Smooth muscle cell (in vitro differentiated cells): ENCODE data around the gene KAT6B. TPM values are rescaled to one million over a fixed set of nuclear protein-coding genes. Genes with fewer than 3 reads are reported as not detected.

ENCODE experiments used
- DNase-seq: peaks from one replicate; lab custom pipeline; 2025; ENCODE audit not compliant: unreplicated experiment; lab: John Stamatoyannopoulos, UW
- H2AFZ ChIP-seq: fragments of 200-600 bp; sonication (generic); 2 replicates; pipeline ENCODE4 v1.6.0; 2016; ENCODE audit warnings: antibody characterized with exemption, low read depth, mild to moderate bottlenecking
- H3F3A ChIP-seq: fragments of 200-600 bp; sonication (generic); 2 replicates; pipeline ENCODE4 v1.6.0; 2017; ENCODE audit warnings: antibody characterized with exemption, low read depth
- H3K27ac ChIP-seq: fragments of 200-600 bp; sonication (generic); 2 replicates; pipeline ENCODE4 v1.5.1; 2016; ENCODE audit warnings: low read depth, mild to moderate bottlenecking
- H3K27me3 ChIP-seq: fragments of 200-600 bp; sonication (generic); 2 replicates; pipeline ENCODE4 v1.6.1; 2016; ENCODE audit warnings: low read depth, mild to moderate bottlenecking
- H3K36me3 ChIP-seq: fragments of 200-600 bp; sonication (generic); 2 replicates; pipeline ENCODE4 v1.5.1; 2016; ENCODE audit warnings: low read depth
- H3K4me1 ChIP-seq: fragments of 200-600 bp; sonication (generic); 2 replicates; pipeline ENCODE4 v1.5.1; 2016; ENCODE audit warnings: low read depth
- H3K4me2 ChIP-seq: fragments of 200-600 bp; sonication (generic); 2 replicates; pipeline ENCODE4 v1.6.0; 2016; ENCODE audit warnings: mild to moderate bottlenecking
- H3K4me3 ChIP-seq: fragments of 200-600 bp; sonication (generic); 2 replicates; pipeline ENCODE4 v1.5.1; 2016; ENCODE audit warnings: mild to moderate bottlenecking
- H3K79me2 ChIP-seq: fragments of 200-600 bp; sonication (generic); 2 replicates; pipeline ENCODE4 v1.6.0; 2016; ENCODE audit warnings: low read depth, mild to moderate bottlenecking
- H3K9ac ChIP-seq: fragments of 200-600 bp; sonication (generic); 2 replicates; pipeline ENCODE4 v1.6.0; 2016; ENCODE audit warnings: low read depth
- H3K9me3 ChIP-seq: fragments of 200-600 bp; sonication (generic); replicated peaks from 2 replicates; pipeline ENCODE4 v1.5.1; 2016; ENCODE audit warnings: low read depth
- H4K20me1 ChIP-seq: fragments of 200-600 bp; sonication (generic); 2 replicates; pipeline ENCODE4 v1.6.0; 2016; ENCODE audit warnings: low read depth
- WGBS: methylation state at CpG from one replicate; pipeline ENCODE4 v1.1.7; 2016; ENCODE audit warnings: low lambda C conversion rate; 5-methylcytosine and 5-hydroxymethylcytosine counted together
- polyA plus RNA-seq: library from polyadenylated mRNA; unstranded; fragments of >200 nt; fragmentation: Nextera tagmentation; extraction: Ambion mirVana; gene quantifications from 2 replicates; pipeline ENCODE4 v1.2.1, GENCODE V29; 2016
- total RNA-seq: library from RNA; depleted of rRNA; stranded (reverse); fragments of >200 nt; gene quantifications from 2 replicates; pipeline ENCODE4 v1.2.3, GENCODE V29; 2014
- TF ChIP-seq, protein P1 (sequence below): fragments of 200-600 bp; sonication (generic); IDR thresholded peaks from 2 replicates; pipeline ENCODE4 v1.5.1; 2017; ENCODE audit warnings: borderline replicate concordance, mild to moderate bottlenecking, antibody characterized with exemption; ENCODE audit not compliant: insufficient read depth, poor library complexity, severe bottlenecking

KAT6B gene
- total and polyA plus RNA-seq, 2 experiments from 2014 or later, result 9.0 to 19.8 TPM

DNA sequence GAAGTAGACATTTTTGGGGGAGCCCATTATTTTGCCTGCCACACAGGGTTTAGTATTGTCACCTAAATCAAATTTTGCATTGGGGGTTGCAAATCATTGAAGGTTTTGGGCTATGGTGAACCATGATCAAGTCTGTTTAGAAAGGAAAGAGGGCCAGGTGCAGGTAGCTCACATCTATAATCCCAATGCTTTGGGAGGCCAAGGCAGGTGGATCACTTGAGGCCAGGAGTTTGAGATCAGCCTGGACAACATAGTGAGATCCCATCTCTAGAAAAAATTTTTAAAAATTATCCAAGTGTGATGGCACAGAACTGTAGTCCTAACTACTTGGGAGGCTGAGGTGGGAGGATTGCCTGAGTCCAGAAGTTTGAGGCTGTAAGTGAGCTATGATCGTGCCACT is 31.2 kb downstream of the KAT6B start:
- Histone ChIP-seq H3K27me3 (no peaks in the 10 kb centered on the region), H3K4me3 (no peak overlapping the region), H3K4me1 (no peaks in the 10 kb centered on the region), H3K27ac (no peak overlapping the region), H3F3A (peaks cover 4% of the 10 kb centered on the region), H3K9me3 (no peaks in the 10 kb centered on the region), H2AFZ (no peak overlapping the region), H4K20me1 (peaks cover 79% of the 10 kb centered on the region), H3K4me2 (no peak overlapping the region), H3K79me2 (peaks cover 48% of the 10 kb centered on the region), H3K36me3 (no peaks in the 10 kb centered on the region), H3K9ac (no peak overlapping the region)
- TF ChIP-seq, protein P1, sequence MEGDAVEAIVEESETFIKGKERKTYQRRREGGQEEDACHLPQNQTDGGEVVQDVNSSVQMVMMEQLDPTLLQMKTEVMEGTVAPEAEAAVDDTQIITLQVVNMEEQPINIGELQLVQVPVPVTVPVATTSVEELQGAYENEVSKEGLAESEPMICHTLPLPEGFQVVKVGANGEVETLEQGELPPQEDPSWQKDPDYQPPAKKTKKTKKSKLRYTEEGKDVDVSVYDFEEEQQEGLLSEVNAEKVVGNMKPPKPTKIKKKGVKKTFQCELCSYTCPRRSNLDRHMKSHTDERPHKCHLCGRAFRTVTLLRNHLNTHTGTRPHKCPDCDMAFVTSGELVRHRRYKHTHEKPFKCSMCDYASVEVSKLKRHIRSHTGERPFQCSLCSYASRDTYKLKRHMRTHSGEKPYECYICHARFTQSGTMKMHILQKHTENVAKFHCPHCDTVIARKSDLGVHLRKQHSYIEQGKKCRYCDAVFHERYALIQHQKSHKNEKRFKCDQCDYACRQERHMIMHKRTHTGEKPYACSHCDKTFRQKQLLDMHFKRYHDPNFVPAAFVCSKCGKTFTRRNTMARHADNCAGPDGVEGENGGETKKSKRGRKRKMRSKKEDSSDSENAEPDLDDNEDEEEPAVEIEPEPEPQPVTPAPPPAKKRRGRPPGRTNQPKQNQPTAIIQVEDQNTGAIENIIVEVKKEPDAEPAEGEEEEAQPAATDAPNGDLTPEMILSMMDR, result no peak
- no peak for DNase-seq
- 95% methylated on average over 1 of the region's 1 CpG for WGBS

GRCh38 chr10:74859546-74859945 is 33.1 kb downstream of the KAT6B start:
- Histone ChIP-seq H3K27me3 (no peaks in the 10 kb centered on the region), H3K9ac (no peak overlapping the region), H3K9me3 (no peaks in the 10 kb centered on the region), H4K20me1 (peaks cover 86% of the 10 kb centered on the region), H3K4me2 (no peak overlapping the region), H3K4me3 (no peak overlapping the region), H3K36me3 (no peaks in the 10 kb centered on the region), H3K79me2 (peaks cover 37% of the 10 kb centered on the region), H2AFZ (no peak overlapping the region), H3K4me1 (no peaks in the 10 kb centered on the region), H3K27ac (no peak overlapping the region), H3F3A (peaks cover 4% of the 10 kb centered on the region)
- no peak for DNase-seq
- TF ChIP-seq, protein P1, result no peak
- 97% methylated on average over 1 of the region's 1 CpG for WGBS

- no peak for DNase-seq
- no peak overlapping the region for H3K9ac ChIP-seq
- H3K27ac ChIP-seq, result no peak overlapping the region
- no peak overlapping the region for H3K4me2 ChIP-seq
- H3K27me3 ChIP-seq, result no peaks in the 10 kb centered on the region
- no peaks in the 10 kb centered on the region for H3K9me3 ChIP-seq
- no peaks in the 10 kb centered on the region for H3K36me3 ChIP-seq
- TF ChIP-seq, protein P1, result no peak
- H3K4me3 ChIP-seq, result no peak overlapping the region
- peaks cover 23% of the 10 kb centered on the region for H3K79me2 ChIP-seq
- peaks cover 86% of the 10 kb centered on the region for H4K20me1 ChIP-seq
- H3K4me1 ChIP-seq, result no peaks in the 10 kb centered on the region
- WGBS, result 74% methylated on average over 7 of the region's 7 CpGs
- H3F3A ChIP-seq, result no peaks in the 10 kb centered on the region
- H2AFZ ChIP-seq, result no peak overlapping the region
Measured at GRCh38 chr10:74862625-74863024, 36.2 kb downstream of the KAT6B start.

GRCh38 chr10:74863551-74863950 is 37.2 kb downstream of the KAT6B start:
- H3K79me2 ChIP-seq, result peaks cover 21% of the 10 kb centered on the region
- no peak for DNase-seq

More at GRCh38 chr10:74863551-74863950, 37.2 kb downstream of the KAT6B start:
- Histone ChIP-seq H3K27ac (no peak overlapping the region), H3K36me3 (no peaks in the 10 kb centered on the region), H3K9me3 (no peaks in the 10 kb centered on the region), H2AFZ (no peak overlapping the region), H3K27me3 (no peaks in the 10 kb centered on the region), H4K20me1 (peaks cover 87% of the 10 kb centered on the region), H3F3A (no peaks in the 10 kb centered on the region), H3K4me1 (no peaks in the 10 kb centered on the region), H3K4me2 (no peak overlapping the region), H3K4me3 (no peak overlapping the region), H3K9ac (no peak overlapping the region)
- TF ChIP-seq, protein P1, result no peak
- 85% methylated on average over 2 of the region's 2 CpGs for WGBS
